ENCODE measurements around the gene CARMIL3.

The CARMIL3 gene

GRCh38 chr14:24078146-24078545 is 26.3 kb downstream of the CARMIL3 start:
- H3K36me3 ChIP-seq (ENCODE audit: control insufficient read depth in 4 of 4, insufficient read depth in 4 of 4, low read length in 3 of 4): no peaks in the 10 kb centered on the region
- ChIA-PET POLR2A (no interaction called here), CTCF (interaction anchor here (0.8 to 5.8 kb wide), 3 partner anchors 15 to 20 kb away, joined by 4 to 64 read pairs (median 5); partner anchors contain the start of gene PCK2)
- no peaks in the 10 kb centered on the region for H3K9me3 ChIP-seq (ENCODE audit: control extremely low read depth in 1 of 5, control insufficient read depth in 4 of 5, insufficient read depth in 2 of 5, low read depth in 1 of 5, low read length in 4 of 5)
- H3K4me1 ChIP-seq (ENCODE audit: control extremely low read depth in 1 of 4, control insufficient read depth in 4 of 4, insufficient read depth in 4 of 4, low read length in 3 of 4): peaks cover 7 to 27% (median 26%) of the 10 kb centered on the region in 4 experiments
- 100% methylated on average over 1 of the region's 3 CpGs for WGBS (ENCODE audit: insufficient coverage)
- H3K4me3 ChIP-seq (ENCODE audit: control insufficient read depth in 1 of 7, extremely low read depth in 1 of 7, insufficient read depth in 4 of 7, low read depth in 2 of 7, low read length in 6 of 7): no peak overlapping the region
- no peak for DNase-seq
- H3K27ac ChIP-seq (ENCODE audit: insufficient read depth in 1 of 2, low read depth in 1 of 2, low read length in 2 of 2, poor library complexity in 1 of 2, severe bottlenecking in 2 of 2): no peak overlapping the region
- peaks cover 0 to 12% (median 7%) of the 10 kb centered on the region in 5 experiments for H3K27me3 ChIP-seq (replicated peaks in 2 of 5; ENCODE audit: control insufficient read depth in 4 of 5, insufficient read depth in 5 of 5, low read length in 4 of 5)

- Histone ChIP-seq H3K36me3 (ENCODE audit: control insufficient read depth in 4 of 4, insufficient read depth in 4 of 4, low read length in 3 of 4) (no peaks in the 10 kb centered on the region), H3K4me1 (ENCODE audit: control extremely low read depth in 1 of 4, control insufficient read depth in 4 of 4, insufficient read depth in 4 of 4, low read length in 3 of 4) (peaks cover 7 to 27% (median 26%) of the 10 kb centered on the region in 4 experiments), H3K4me3 (ENCODE audit: control insufficient read depth in 1 of 7, extremely low read depth in 1 of 7, insufficient read depth in 4 of 7, low read depth in 2 of 7, low read length in 6 of 7) (no peak overlapping the region), H3K9me3 (ENCODE audit: control extremely low read depth in 1 of 5, control insufficient read depth in 4 of 5, insufficient read depth in 2 of 5, low read depth in 1 of 5, low read length in 4 of 5) (no peaks in the 10 kb centered on the region), H3K27me3 (replicated peaks in 2 of 5; ENCODE audit: control insufficient read depth in 4 of 5, insufficient read depth in 5 of 5, low read length in 4 of 5) (peaks cover 0 to 12% (median 7%) of the 10 kb centered on the region in 5 experiments), H3K27ac (ENCODE audit: insufficient read depth in 1 of 2, low read depth in 1 of 2, low read length in 2 of 2, poor library complexity in 1 of 2, severe bottlenecking in 2 of 2) (no peak overlapping the region)
- peak; percentile 55 to 92 (median 88) for DNase-seq
- CTCF ChIA-PET: interaction anchor here (0.6 to 5.8 kb wide), 10 partner anchors 9 to 65 kb away, joined by 3 to 64 read pairs (median 8); partner anchors contain the start of genes CARMIL3 and PCK2
- POLR2A ChIA-PET: interaction anchor here (0.9 to 1.9 kb wide), 2 partner anchors 9 to 23 kb away, joined by 3 to 7 read pairs; partner anchors contain the start of gene CPNE6
- WGBS (ENCODE audit: insufficient coverage): 87% methylated on average over 8 of the region's 9 CpGs
These were observed 27.8 kb downstream of the CARMIL3 start for GRCh38 chr14:24079491-24080141.

GRCh38 chr14:24080142-24080530 is 28.3 kb downstream of the CARMIL3 start:
- DNase-seq: no peak
- Histone ChIP-seq H3K9me3 (ENCODE audit: control extremely low read depth in 1 of 5, control insufficient read depth in 4 of 5, insufficient read depth in 2 of 5, low read depth in 1 of 5, low read length in 4 of 5) (no peaks in the 10 kb centered on the region), H3K27me3 (replicated peaks in 2 of 5; ENCODE audit: control insufficient read depth in 4 of 5, insufficient read depth in 5 of 5, low read length in 4 of 5) (peaks cover 0 to 12% (median 7%) of the 10 kb centered on the region in 5 experiments), H3K27ac (ENCODE audit: insufficient read depth in 1 of 2, low read depth in 1 of 2, low read length in 2 of 2, poor library complexity in 1 of 2, severe bottlenecking in 2 of 2) (no peak overlapping the region), H3K36me3 (ENCODE audit: control insufficient read depth in 4 of 4, insufficient read depth in 4 of 4, low read length in 3 of 4) (no peaks in the 10 kb centered on the region), H3K4me3 (ENCODE audit: control insufficient read depth in 1 of 7, extremely low read depth in 1 of 7, insufficient read depth in 4 of 7, low read depth in 2 of 7, low read length in 6 of 7) (peak overlapping the region in 1 of 7 experiments; percentile 80), H3K4me1 (ENCODE audit: control extremely low read depth in 1 of 4, control insufficient read depth in 4 of 4, insufficient read depth in 4 of 4, low read length in 3 of 4) (peaks cover 7 to 27% (median 26%) of the 10 kb centered on the region in 4 experiments)
- ChIA-PET CTCF (interaction anchor here (0.8 to 5.8 kb wide), 10 partner anchors 8 to 66 kb away, joined by 3 to 64 read pairs (median 8); partner anchors contain the start of genes CARMIL3 and PCK2), POLR2A (interaction anchor here (0.7 to 1.9 kb wide), 3 partner anchors 9 to 34 kb away, joined by 3 to 7 read pairs (median 3); partner anchors contain the start of genes DCAF11 and NRL)
- WGBS (ENCODE audit: insufficient coverage): 79% methylated on average over 6 of the region's 6 CpGs

GRCh38 chr14:24080888-24081738 is 29.3 kb downstream of the CARMIL3 start:
- Histone ChIP-seq H3K4me1 (ENCODE audit: control extremely low read depth in 1 of 4, control insufficient read depth in 4 of 4, insufficient read depth in 4 of 4, low read length in 3 of 4) (peaks cover 7 to 27% (median 26%) of the 10 kb centered on the region in 4 experiments), H3K27ac (ENCODE audit: insufficient read depth in 1 of 2, low read depth in 1 of 2, low read length in 2 of 2, poor library complexity in 1 of 2, severe bottlenecking in 2 of 2) (no peak overlapping the region), H3K27me3 (replicated peaks in 2 of 5; ENCODE audit: control insufficient read depth in 4 of 5, insufficient read depth in 5 of 5, low read length in 4 of 5) (peaks cover 0 to 12% (median 7%) of the 10 kb centered on the region in 5 experiments), H3K9me3 (ENCODE audit: control extremely low read depth in 1 of 5, control insufficient read depth in 4 of 5, insufficient read depth in 2 of 5, low read depth in 1 of 5, low read length in 4 of 5) (no peaks in the 10 kb centered on the region), H3K4me3 (ENCODE audit: control insufficient read depth in 1 of 7, extremely low read depth in 1 of 7, insufficient read depth in 4 of 7, low read depth in 2 of 7, low read length in 6 of 7) (peak overlapping the region; percentile 60 to 81 (median 67)), H3K36me3 (ENCODE audit: control insufficient read depth in 4 of 4, insufficient read depth in 4 of 4, low read length in 3 of 4) (no peaks in the 10 kb centered on the region)
- ChIA-PET POLR2A (interaction anchor here (0.6 to 1.9 kb wide), 5 partner anchors 8 to 33 kb away, joined by 3 to 7 read pairs (median 3); partner anchors contain the start of genes DCAF11 and NRL), CTCF (interaction anchor here (0.9 to 5.8 kb wide), 13 partner anchors 12 to 31 kb away, joined by 3 to 64 read pairs (median 5); partner anchors contain the start of genes CARMIL3 and PCK2)
- WGBS (ENCODE audit: insufficient coverage): under 1% methylated on average over 60 of the region's 74 CpGs
- DNase-seq: peak; percentile 43 to 84 (median 80)

GRCh38 chr14:24081739-24082211 is 30.0 kb downstream of the CARMIL3 start:
- no peak for DNase-seq
- H3K27ac ChIP-seq (ENCODE audit: insufficient read depth in 1 of 2, low read depth in 1 of 2, low read length in 2 of 2, poor library complexity in 1 of 2, severe bottlenecking in 2 of 2): no peak overlapping the region
- peaks cover 7 to 27% (median 26%) of the 10 kb centered on the region in 4 experiments for H3K4me1 ChIP-seq (ENCODE audit: control extremely low read depth in 1 of 4, control insufficient read depth in 4 of 4, insufficient read depth in 4 of 4, low read length in 3 of 4)
- WGBS (ENCODE audit: insufficient coverage): 27% methylated on average over 11 of the region's 26 CpGs
- no peaks in the 10 kb centered on the region for H3K36me3 ChIP-seq (ENCODE audit: control insufficient read depth in 4 of 4, insufficient read depth in 4 of 4, low read length in 3 of 4)
- no peaks in the 10 kb centered on the region for H3K9me3 ChIP-seq (ENCODE audit: control extremely low read depth in 1 of 5, control insufficient read depth in 4 of 5, insufficient read depth in 2 of 5, low read depth in 1 of 5, low read length in 4 of 5)
- peaks cover 0 to 12% (median 7%) of the 10 kb centered on the region in 5 experiments for H3K27me3 ChIP-seq (replicated peaks in 2 of 5; ENCODE audit: control insufficient read depth in 4 of 5, insufficient read depth in 5 of 5, low read length in 4 of 5)
- H3K4me3 ChIP-seq (ENCODE audit: control insufficient read depth in 1 of 7, extremely low read depth in 1 of 7, insufficient read depth in 4 of 7, low read depth in 2 of 7, low read length in 6 of 7): peak overlapping the region; percentile 60 to 81 (median 67)
- ChIA-PET POLR2A (interaction anchor here (1.3 kb wide), 1 partner anchor 24 kb away, joined by 3 read pairs; no protein-coding TSS in a partner anchor), CTCF (interaction anchor here (0.9 to 5.8 kb wide), 9 partner anchors 7 to 32 kb away, joined by 3 to 64 read pairs (median 4); partner anchors contain the start of gene PCK2)

GRCh38 chr14:24082411-24083080 is 30.7 kb downstream of the CARMIL3 start:
- 100% methylated on average over 3 of the region's 5 CpGs for WGBS (ENCODE audit: insufficient coverage)

More at GRCh38 chr14:24082411-24083080, 30.7 kb downstream of the CARMIL3 start:
- ChIA-PET CTCF (interaction anchor here (0.9 to 5.8 kb wide), 10 partner anchors 8 to 49 kb away, joined by 3 to 64 read pairs (median 4); partner anchors contain the start of gene PCK2), POLR2A (no interaction called here)
- DNase-seq: no peak
- peaks cover 7 to 27% (median 26%) of the 10 kb centered on the region in 4 experiments for H3K4me1 ChIP-seq (ENCODE audit: control extremely low read depth in 1 of 4, control insufficient read depth in 4 of 4, insufficient read depth in 4 of 4, low read length in 3 of 4)
- peaks cover 0 to 12% (median 7%) of the 10 kb centered on the region in 5 experiments for H3K27me3 ChIP-seq (replicated peaks in 2 of 5; ENCODE audit: control insufficient read depth in 4 of 5, insufficient read depth in 5 of 5, low read length in 4 of 5)
- H3K36me3 ChIP-seq (ENCODE audit: control insufficient read depth in 4 of 4, insufficient read depth in 4 of 4, low read length in 3 of 4): no peaks in the 10 kb centered on the region
- H3K4me3 ChIP-seq (ENCODE audit: control insufficient read depth in 1 of 7, extremely low read depth in 1 of 7, insufficient read depth in 4 of 7, low read depth in 2 of 7, low read length in 6 of 7): no peak overlapping the region
- H3K9me3 ChIP-seq (ENCODE audit: control extremely low read depth in 1 of 5, control insufficient read depth in 4 of 5, insufficient read depth in 2 of 5, low read depth in 1 of 5, low read length in 4 of 5): no peaks in the 10 kb centered on the region
- no peak overlapping the region for H3K27ac ChIP-seq (ENCODE audit: insufficient read depth in 1 of 2, low read depth in 1 of 2, low read length in 2 of 2, poor library complexity in 1 of 2, severe bottlenecking in 2 of 2)
